GM03348 (cell line): Measurements from ENCODE around the gene CARS2.
"Not testable (repeated sequence)": the region's sequence is repeated elsewhere in the genome, so short reads cannot be mapped to it uniquely, and the experiment has no call there.

Experiments used
- DNase-seq: peaks from one replicate; pipeline ENCODE4 v3.0.0; 2012; ENCODE audit warnings: low spot score

The CARS2 gene

GRCh38 chr13:110637275-110637674 is 68.6 kb downstream of the CARS2 start:
- no peak for DNase-seq

- DNase-seq, result no peak
Observed at GRCh38 chr13:110636701-110637201, 69.2 kb downstream of the CARS2 start.

- DNase-seq, result no peak
Observed at GRCh38 chr13:110636053-110636475, 69.9 kb downstream of the CARS2 start.

- no peak for DNase-seq
Observed at GRCh38 chr13:110635405-110636002, 70.4 kb downstream of the CARS2 start.

- DNase-seq, result no peak
Observed at GRCh38 chr13:110634558-110634957, 71.4 kb downstream of the CARS2 start.

- DNase-seq, result no peak
Observed at GRCh38 chr13:110633776-110634175, 72.1 kb downstream of the CARS2 start.

GRCh38 chr13:110632255-110632654 is 73.7 kb downstream of the CARS2 start:
- DNase-seq, result not testable (repeated sequence)

- DNase-seq, result no peak
Observed at GRCh38 chr13:110630566-110631119, 75.3 kb downstream of the CARS2 start.

- DNase-seq, result no peak
Observed at GRCh38 chr13:110629735-110630134, 76.2 kb downstream of the CARS2 start.

- no peak for DNase-seq
Observed at GRCh38 chr13:110628952-110629701, 76.8 kb downstream of the CARS2 start.

GRCh38 chr13:110628477-110628793 is 77.5 kb downstream of the CARS2 start:
- no peak for DNase-seq

- no peak for DNase-seq
Observed at GRCh38 chr13:110627761-110628476, 78.0 kb downstream of the CARS2 start.

GRCh38 chr13:110627351-110627750 is 78.6 kb downstream of the CARS2 start:
- no peak for DNase-seq

GRCh38 chr13:110626521-110626920 is 79.4 kb downstream of the CARS2 start:
- no peak for DNase-seq

GRCh38 chr13:110625771-110626321 is 80.1 kb downstream of the CARS2 start:
- DNase-seq, result peak; percentile 4

- no peak for DNase-seq
Observed at GRCh38 chr13:110624766-110625756, 80.9 kb downstream of the CARS2 start.

- no peak for DNase-seq
Observed at GRCh38 chr13:110620596-110620995, 85.3 kb downstream of the CARS2 start.

GRCh38 chr13:110618780-110619179 is 87.1 kb downstream of the CARS2 start:
- no peak for DNase-seq

GRCh38 chr13:110618167-110618566 is 87.7 kb downstream of the CARS2 start:
- DNase-seq, result no peak

- no peak for DNase-seq
Observed at GRCh38 chr13:110617321-110618072, 88.4 kb downstream of the CARS2 start.
